GM18517 (cell line): Measurements from ENCODE around the gene WNT4.

Experiments used
- ATAC-seq: cut with Tn5 transposase; IDR thresholded peaks from one replicate; pipeline ENCODE4 v1.9.1; 2021; ENCODE audit warnings: mild to moderate bottlenecking, moderate library complexity; ENCODE audit not compliant: unreplicated experiment

WNT4 gene

DNA sequence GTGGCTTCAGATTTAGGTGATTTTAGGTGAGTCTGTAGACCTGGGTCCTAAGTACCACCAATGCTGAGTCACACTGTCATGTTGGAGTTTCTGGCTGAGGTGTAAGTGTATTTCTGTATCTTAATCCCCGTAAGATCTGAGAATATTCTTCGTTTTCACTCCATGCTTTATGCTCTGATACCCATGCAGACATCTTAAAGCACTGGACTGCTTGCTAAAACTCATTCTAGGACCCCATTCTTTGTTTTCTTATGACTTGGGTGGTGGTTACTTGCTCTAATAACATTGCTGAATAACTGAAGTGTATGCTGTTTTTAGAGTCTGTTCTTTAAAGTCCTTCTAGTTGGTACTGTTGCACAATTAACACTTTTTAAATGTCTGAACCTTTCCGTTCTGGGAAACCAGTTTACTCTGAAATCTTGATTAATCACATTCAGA is 53.7 kb downstream of the WNT4 start:
- no peak for ATAC-seq

- ATAC-seq: no peak
Measured at GRCh38 chr1:22088331-22088730, 54.6 kb downstream of the WNT4 start.

- ATAC-seq: no peak
Measured at GRCh38 chr1:22080191-22080590, 62.7 kb downstream of the WNT4 start.

GRCh38 chr1:22078133-22078532 is 64.8 kb downstream of the WNT4 start:
- no peak for ATAC-seq

GRCh38 chr1:22077728-22078127 is 65.2 kb downstream of the WNT4 start:
- ATAC-seq: no peak

- ATAC-seq: no peak
Measured at GRCh38 chr1:22076346-22076745, 66.6 kb downstream of the WNT4 start.

GRCh38 chr1:22075718-22076117 is 67.2 kb downstream of the WNT4 start:
- no peak for ATAC-seq

DNA sequence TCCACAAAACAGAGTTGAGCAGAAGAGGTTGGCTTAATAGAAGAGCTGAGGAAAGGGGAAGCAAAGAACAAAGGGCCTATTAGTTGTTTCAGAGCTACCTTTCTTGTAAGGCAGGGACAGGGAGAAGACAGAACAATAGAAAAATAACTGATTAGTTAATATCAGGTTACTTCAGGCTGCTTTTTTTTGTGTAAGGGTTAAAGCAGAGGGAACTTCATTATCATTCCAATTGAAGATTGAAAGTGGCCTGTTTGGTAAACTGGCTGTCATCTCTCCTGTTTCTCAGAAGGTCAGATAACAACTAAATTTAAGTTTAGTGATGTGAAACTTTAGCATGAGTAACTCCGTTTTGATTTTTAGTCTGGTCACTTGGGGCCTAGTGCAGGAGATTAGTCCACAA is 68.1 kb downstream of the WNT4 start:
- ATAC-seq: no peak

DNA sequence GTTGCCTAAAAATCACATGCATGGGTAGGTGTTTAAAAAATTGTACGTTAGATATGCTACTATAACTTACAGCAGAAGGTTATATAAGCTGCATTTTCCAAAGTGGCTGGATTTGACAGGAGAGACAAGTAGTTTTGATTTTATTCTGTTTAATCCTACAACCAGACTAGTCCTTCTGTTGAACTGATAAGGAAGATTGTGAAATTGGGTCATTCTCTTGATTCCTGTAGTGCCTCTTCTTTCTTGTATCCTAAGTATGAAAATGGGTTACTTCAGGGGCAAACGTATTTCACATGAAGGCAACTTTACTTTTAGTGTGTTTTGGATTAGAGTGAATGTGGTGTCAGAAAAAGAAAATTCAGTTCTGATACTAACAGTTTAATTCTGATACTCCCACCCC is 71.4 kb downstream of the WNT4 start:
- no peak for ATAC-seq
